Upper lobe of right lung (tissue), 1 donor: ENCODE data around the gene HBA2. TPM values are rescaled to one million over a fixed set of nuclear protein-coding genes. Genes with fewer than 3 reads are reported as not detected.
"Not testable (repeated sequence)": the region's sequence is repeated elsewhere in the genome, so short reads cannot be mapped to it uniquely, and the experiment has no call there.

Experiments used
- ATAC-seq: fragments of 200-7000 bp; cut with Tn5 transposase; one replicate; pipeline ENCODE4 v1.9.1; 2020; ENCODE audit warnings: mild to moderate bottlenecking, moderate library complexity
- DNase-seq: peaks from one replicate; pipeline ENCODE4 v3.0.0-alpha.2; 2020
- H3K27ac ChIP-seq: fragments of 200-600 bp; one replicate; pipeline ENCODE4 v1.8.0; 2022
- H3K27me3 ChIP-seq: fragments of 200-600 bp; one replicate; pipeline ENCODE4 v1.8.0; 2022; ENCODE audit warnings: mild to moderate bottlenecking
- H3K36me3 ChIP-seq: fragments of 200-600 bp; one replicate; pipeline ENCODE4 v1.8.0; 2022
- H3K4me1 ChIP-seq: fragments of 200-600 bp; one replicate; pipeline ENCODE4 v1.8.0; 2022
- H3K4me3 ChIP-seq: fragments of 200-600 bp; one replicate; pipeline ENCODE4 v1.8.0; 2022; ENCODE audit warnings: mild to moderate bottlenecking
- H3K9me3 ChIP-seq: fragments of 200-600 bp; one replicate; pipeline ENCODE4 v1.8.0; 2022
- CTCF ChIP-seq: fragments of 200-600 bp; IDR thresholded peaks from one replicate; pipeline ENCODE4 v1.8.0; 2022; ENCODE audit warnings: antibody characterized with exemption
- intact Hi-C: fragments of 100-400 bp; cut with DNase I; formaldehyde crosslinking; loops from one replicate; pipeline ENCODE4 v1.11.0; 2022
- total RNA-seq: library from RNA; stranded (reverse); fragmentation: NEBNext Ultra II Directional; extraction: Animal tissue kit (Norgen Biotek cat#: 25700); gene quantifications from one replicate; pipeline ENCODE4 v1.2.1, GENCODE V29; 2021
- donor health status: DM: no; HTN: yes; CAD: no; lungs with severe emphysema.

HBA2 gene
- total RNA-seq, 1 donor from 2014 or later = 248 TPM

GRCh38 chr16:154217-155030 lies 18.3 kb upstream of the HBA2 start:
- intact Hi-C loops = no loop called here
- peak; percentile 68 for DNase-seq
- H3K4me3 ChIP-seq = peak overlapping the region; percentile 48
- H3K27me3 ChIP-seq = no peaks in the 10 kb centered on the region
- no peaks in the 10 kb centered on the region for H3K9me3 ChIP-seq
- ATAC-seq = peak; percentile 66
- peaks cover 6% of the 10 kb centered on the region for H3K4me1 ChIP-seq
- H3K27ac ChIP-seq = no peak overlapping the region
- no peak for TF ChIP-seq CTCF
- H3K36me3 ChIP-seq = no peaks in the 10 kb centered on the region

DNA sequence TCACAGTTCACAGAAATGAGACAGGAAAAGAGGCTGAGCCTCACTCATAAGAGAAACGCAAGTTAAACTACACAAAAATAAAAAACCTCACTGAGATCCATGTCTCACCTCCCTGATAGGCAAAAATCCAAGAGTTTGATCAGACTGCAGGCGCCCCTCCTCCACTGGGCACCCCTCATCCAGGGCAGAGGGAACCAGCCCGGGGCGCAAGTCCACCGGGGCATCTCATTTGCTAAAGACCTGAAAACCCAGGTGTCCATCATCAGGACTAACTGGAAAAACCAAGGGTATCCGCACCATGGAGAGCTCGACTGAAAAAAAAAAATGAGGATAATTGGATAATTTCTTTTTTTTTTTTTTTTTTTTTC lies 17.7 kb upstream of the HBA2 start:
- H3K4me1 ChIP-seq = peaks cover 6% of the 10 kb centered on the region
- peak overlapping the region; percentile 48 for H3K4me3 ChIP-seq
- no peak for TF ChIP-seq CTCF
- no peak overlapping the region for H3K27ac ChIP-seq
- no peak for DNase-seq
- H3K27me3 ChIP-seq = no peaks in the 10 kb centered on the region
- no peak for ATAC-seq
- intact Hi-C loops = no loop called here
- no peaks in the 10 kb centered on the region for H3K9me3 ChIP-seq
- no peaks in the 10 kb centered on the region for H3K36me3 ChIP-seq

- no peak for TF ChIP-seq CTCF
- no peak for ATAC-seq
- H3K9me3 ChIP-seq = no peaks in the 10 kb centered on the region
- no peaks in the 10 kb centered on the region for H3K27me3 ChIP-seq
- H3K27ac ChIP-seq = no peak overlapping the region
- peaks cover 6% of the 10 kb centered on the region for H3K4me1 ChIP-seq
- H3K36me3 ChIP-seq = no peaks in the 10 kb centered on the region
- H3K4me3 ChIP-seq = no peak overlapping the region
- DNase-seq = no peak
- intact Hi-C loops = no loop called here
Observed at GRCh38 chr16:159136-159849, 13.4 kb upstream of the HBA2 start.

DNA sequence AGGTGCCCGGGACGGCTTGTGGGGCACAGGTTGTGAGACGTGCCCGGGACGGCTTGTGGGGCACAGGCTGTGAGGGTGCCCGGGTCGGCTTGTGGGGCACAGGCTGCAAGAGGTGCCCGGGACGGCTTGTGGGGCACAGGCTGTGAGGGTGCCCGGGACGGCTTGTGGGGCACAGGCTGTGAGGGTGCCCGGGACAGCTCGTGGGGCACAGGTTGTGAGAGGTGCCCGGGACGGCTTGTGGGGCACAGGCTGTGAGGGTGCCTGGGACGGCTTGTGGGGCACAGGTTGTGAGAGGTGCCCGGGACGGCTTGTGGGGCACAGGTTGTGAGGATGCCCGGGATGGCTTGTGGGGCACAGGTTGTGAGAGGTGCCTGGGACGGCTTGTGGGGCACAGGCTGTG lies 12.4 kb upstream of the HBA2 start:
- H3K9me3 ChIP-seq, H3K36me3 ChIP-seq, H3K27me3 ChIP-seq, H3K4me3 ChIP-seq, DNase-seq, ATAC-seq, intact Hi-C loops, H3K27ac ChIP-seq, H3K4me1 ChIP-seq: not testable (repeated sequence)

- ATAC-seq (no peak), DNase-seq (no peak)
- Histone ChIP-seq H3K4me1 (peaks cover 8% of the 10 kb centered on the region), H3K27ac (no peak overlapping the region), H3K4me3 (no peak overlapping the region), H3K36me3 (no peaks in the 10 kb centered on the region), H3K27me3 (peaks cover 8% of the 10 kb centered on the region), H3K9me3 (no peaks in the 10 kb centered on the region)
- intact Hi-C loops = no loop called here
- TF ChIP-seq CTCF = no peak
Observed at GRCh38 chr16:160691-161190, 11.9 kb upstream of the HBA2 start.
